HG02642 (cell line): ENCODE results near the gene ZNF888.
"Not testable (repeated sequence)": the region's sequence is repeated elsewhere in the genome, so short reads cannot be mapped to it uniquely, and the experiment has no call there.

ENCODE experiments used
- ATAC-seq: cut with Tn5 transposase; IDR thresholded peaks from one replicate; pipeline ENCODE4 v1.9.1; 2021; ENCODE audit warnings: mild to moderate bottlenecking; ENCODE audit not compliant: unreplicated experiment, poor library complexity

The ZNF888 gene

GRCh38 chr19:52942386-52943133 lies 19.3 kb upstream of the ZNF888 start:
- peak; percentile 97 for ATAC-seq

- ATAC-seq = peak; percentile 29
Observed at GRCh38 chr19:52941941-52942385, 18.7 kb upstream of the ZNF888 start.

- not testable (repeated sequence) for ATAC-seq
Observed at GRCh38 chr19:52941523-52941922, 18.3 kb upstream of the ZNF888 start.

DNA sequence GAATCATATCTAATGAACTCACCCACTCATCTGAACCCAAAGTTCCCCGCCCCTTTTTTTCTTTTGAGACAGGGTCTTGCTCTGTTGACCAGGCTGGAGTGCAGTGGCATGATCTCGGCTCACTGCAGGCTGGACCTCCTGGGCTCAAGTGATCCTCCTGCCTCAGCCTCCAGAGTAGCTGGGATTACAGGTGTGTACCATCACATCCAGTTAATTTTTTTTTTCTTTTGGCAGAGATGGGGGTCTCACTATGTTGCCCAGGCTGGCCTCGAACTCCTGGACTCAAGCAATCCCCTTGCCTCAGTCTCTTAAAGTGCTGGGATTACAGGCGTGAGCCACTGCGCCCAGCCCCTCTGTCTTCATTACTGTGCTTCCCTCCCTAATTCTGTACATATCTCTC lies 17.7 kb upstream of the ZNF888 start:
- ATAC-seq = not testable (repeated sequence)

- no peak for ATAC-seq
Observed at GRCh38 chr19:52938761-52939160, 15.5 kb upstream of the ZNF888 start.

DNA sequence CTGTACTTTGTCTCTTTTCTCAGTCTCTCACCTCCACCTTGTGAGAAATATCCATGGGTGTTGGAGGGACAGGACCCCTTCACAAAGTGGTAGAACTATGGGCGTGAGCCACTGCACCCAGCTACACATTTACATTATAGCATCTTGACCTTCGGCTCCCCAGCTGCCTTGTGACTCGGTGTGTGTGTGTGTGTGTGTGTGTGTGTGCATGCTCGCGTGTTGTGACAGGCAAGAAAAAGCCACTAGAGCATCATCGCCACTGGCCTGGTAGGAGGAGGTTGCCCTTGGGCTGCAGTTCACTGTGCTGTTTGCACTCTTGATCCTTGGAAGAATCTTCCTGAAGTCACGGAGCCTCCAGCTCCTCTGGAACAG lies 13.7 kb upstream of the ZNF888 start:
- ATAC-seq = no peak

DNA sequence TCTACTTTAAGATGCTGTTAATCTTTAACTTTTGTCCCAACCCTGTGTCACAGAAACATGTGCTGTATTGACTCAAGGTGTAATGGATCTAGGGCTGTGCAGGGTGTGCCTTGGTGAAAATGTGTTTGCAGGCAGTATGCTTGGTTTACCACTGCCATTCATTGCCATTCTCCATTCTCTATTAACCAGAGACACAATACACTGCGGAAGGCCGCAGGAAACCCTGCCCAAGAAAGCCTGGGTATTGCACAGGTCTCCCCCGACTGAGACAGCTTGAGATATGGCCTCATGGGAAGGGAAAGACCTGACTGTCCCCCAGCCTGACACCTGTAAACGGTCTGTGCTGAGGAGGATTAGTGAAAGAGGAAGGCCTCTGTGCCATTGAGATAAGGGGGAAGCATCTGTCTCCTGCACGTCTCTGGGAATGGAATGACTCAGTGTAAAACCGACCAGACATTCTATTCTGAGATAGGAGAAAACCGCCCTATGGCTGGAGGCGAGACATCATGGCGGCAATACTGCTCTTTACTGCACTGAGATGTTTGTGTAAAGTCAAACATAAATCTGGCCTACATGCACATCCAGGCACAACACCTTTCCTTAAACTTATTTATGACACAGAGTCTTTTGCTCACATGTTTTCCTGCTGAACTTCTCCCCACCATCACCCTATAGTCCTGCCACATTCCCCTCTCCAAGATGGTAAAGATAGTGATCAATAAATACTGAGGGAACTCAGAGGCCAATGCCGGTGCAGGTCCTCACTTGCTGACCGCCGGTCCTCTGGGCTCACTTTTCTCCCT lies 13.1 kb upstream of the ZNF888 start:
- no peak for ATAC-seq

- no peak for ATAC-seq
Observed at GRCh38 chr19:52935434-52935833, 12.2 kb upstream of the ZNF888 start.

- not testable (repeated sequence) for ATAC-seq
Observed at GRCh38 chr19:52924641-52925040, 1.4 kb upstream of the ZNF888 start.

- ATAC-seq = no peak
Observed at GRCh38 chr19:52923778-52924593, 758 bp upstream of the ZNF888 start.

GRCh38 chr19:52917531-52917930 lies 5.7 kb downstream of the ZNF888 start:
- ATAC-seq = no peak

- ATAC-seq = no peak
Observed at GRCh38 chr19:52910648-52911047, 12.6 kb downstream of the ZNF888 start.

- not testable (repeated sequence) for ATAC-seq
Observed at GRCh38 chr19:52904052-52904780, 19.0 kb downstream of the ZNF888 start.

DNA sequence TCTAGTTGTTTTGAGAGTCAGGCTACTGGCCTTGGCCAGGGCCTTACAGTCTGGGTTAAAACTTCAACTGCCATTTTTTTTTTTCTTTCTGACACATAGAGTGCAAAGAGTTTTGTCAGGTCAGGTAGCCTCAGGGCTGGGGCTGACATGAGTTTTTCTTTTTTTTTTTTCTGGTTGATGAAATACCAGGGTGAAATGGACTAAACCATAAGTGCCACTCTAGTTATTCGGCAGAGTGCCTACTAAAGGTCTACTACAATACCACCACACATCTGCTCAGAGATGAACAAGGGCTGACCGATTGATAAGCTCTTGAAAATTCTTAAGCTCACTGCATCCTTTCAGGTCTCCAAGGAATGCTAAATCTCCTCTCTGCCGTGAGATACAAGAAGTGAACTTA lies 21.4 kb downstream of the ZNF888 start:
- ATAC-seq = no peak

GRCh38 chr19:52898596-52898995 lies 24.6 kb downstream of the ZNF888 start:
- not testable (repeated sequence) for ATAC-seq

DNA sequence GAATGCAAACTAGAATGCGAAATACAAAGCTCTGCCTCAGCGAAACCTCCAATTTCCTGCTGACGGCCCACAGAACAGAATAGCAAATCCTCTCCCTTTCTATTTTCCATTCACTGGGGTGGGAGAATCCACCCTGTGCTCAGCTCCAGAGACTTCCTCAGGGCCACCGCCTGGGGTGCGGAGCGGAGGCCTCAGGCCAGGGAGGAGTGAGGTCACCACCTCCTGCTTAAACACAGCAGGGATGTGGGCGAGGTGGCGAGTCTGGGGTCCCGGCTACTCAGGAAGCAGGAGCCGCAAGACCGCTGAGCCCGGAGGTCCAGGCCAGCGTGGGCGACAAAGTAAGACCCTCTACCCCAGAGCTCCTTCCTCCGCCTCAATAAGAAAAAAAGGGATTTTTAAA lies 25.1 kb downstream of the ZNF888 start:
- ATAC-seq = no peak

- peak; percentile 98 for ATAC-seq
Observed at GRCh38 chr19:52897138-52897935, 25.9 kb downstream of the ZNF888 start, which contains the start of gene ZNF320. ZNF320 (minus strand) TSS chr19:52897635; CDS start chr19:52890255, 7,380 bp downstream.

DNA sequence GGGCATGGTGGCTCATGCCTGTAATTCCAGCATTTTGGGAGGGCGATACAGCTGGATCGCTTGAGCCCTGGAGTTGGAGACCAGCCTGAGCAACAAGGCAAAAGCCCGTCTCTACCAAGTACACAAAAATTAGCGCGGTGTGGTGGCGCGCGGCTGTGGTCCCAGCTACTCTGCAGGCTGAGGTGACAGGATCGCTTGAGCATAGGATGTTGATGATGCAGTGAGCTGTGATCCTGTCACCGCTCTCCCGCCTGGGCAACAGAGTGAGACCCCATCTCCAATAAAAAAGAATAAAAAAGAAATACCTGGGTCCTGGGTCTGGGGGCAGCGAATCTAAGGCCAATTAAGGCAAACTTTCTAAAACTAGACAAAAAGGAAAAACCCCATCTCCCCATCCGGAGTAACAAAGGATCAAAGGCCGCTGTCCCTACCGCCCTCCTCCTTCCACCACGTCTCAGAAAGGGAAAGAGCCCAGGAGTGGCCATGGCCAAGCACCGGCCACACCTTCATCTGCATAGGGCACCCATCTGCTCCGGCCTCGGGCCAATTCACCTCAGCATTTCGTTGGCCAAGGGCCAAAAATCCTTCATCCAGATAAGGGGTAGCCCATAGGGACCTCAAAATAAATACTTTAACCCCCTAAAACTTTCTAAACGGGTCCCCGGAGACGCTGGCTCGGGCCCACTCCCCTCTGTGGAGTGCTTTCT lies 26.6 kb downstream of the ZNF888 start:
- peak; percentile 5 for ATAC-seq

GRCh38 chr19:52891336-52891735 lies 31.9 kb downstream of the ZNF888 start:
- no peak for ATAC-seq
